Urinary bladder (tissue), 4 donors: ENCODE results near the gene NEK1. TPM values are rescaled to one million over a fixed set of nuclear protein-coding genes. Genes with fewer than 3 reads are reported as not detected.

Source experiments
- DNase-seq: peaks from one replicate; pipeline ENCODE4 v3.0.0-alpha.2; 2015; ENCODE audit errors: extremely low spot score
- H3K27ac ChIP-seq: one replicate; pipeline ENCODE4 v1.5.1; 2013; ENCODE audit warnings: low read depth, mild to moderate bottlenecking, moderate library complexity
- H3K36me3 ChIP-seq: one replicate; pipeline ENCODE4 v1.6.1; 2013; ENCODE audit warnings: mild to moderate bottlenecking, moderate library complexity; ENCODE audit not compliant: insufficient read depth
- H3K4me1 ChIP-seq: one replicate; pipeline ENCODE4 v1.6.1; 2013; ENCODE audit warnings: mild to moderate bottlenecking, moderate library complexity; ENCODE audit not compliant: insufficient read depth
- H3K4me3 ChIP-seq: one replicate; pipeline ENCODE4 v1.5.1; 2013; ENCODE audit warnings: low read depth, low read length
- WGBS: extraction: QIAGEN DNeasy Blood & Tissue Kit; methylation state at CpG from one replicate; pipeline ENCODE4 v1.1.7; 2013; 5-methylcytosine and 5-hydroxymethylcytosine counted together
- polyA plus RNA-seq: library from polyadenylated mRNA; stranded (reverse); fragments of 200-250 nt; gene quantifications from one replicate; pipeline ENCODE4 v1.2.3, GENCODE V29; 2013
- total RNA-seq: library from RNA; depleted of rRNA; stranded (reverse); fragments of >200 nt; gene quantifications from one replicate; pipeline ENCODE4 v1.2.3, GENCODE V29; 2014
- donor health status: healthy with polysubstance abuse.
- donor health status: healthy.

The NEK1 gene
- total and polyA plus RNA-seq, 2 donors = 10.0 to 40.8 TPM

DNA sequence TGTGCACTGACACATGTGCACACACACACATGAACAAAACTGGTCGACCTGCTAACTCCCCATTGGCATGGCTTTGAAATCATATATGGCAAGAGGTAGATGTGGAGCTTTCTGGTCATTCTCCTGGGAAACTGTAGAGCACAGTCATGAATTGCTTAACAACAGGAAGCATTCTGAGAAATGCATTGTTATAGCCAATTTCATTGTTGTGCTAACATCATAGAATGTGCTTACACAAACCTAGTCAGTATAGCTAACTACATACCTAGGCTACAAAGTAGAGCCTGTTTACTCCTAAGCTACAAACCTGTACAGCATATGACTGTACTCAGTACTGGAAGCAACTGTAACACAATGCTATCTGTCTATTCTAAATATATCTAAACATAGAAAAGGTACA is 207.4 kb downstream of the NEK1 start:
- Histone ChIP-seq H3K4me1 (no peaks in the 10 kb centered on the region), H3K27ac (no peak overlapping the region), H3K4me3 (no peak overlapping the region), H3K36me3 (no peaks in the 10 kb centered on the region)
- WGBS = 72% methylated on average over 1 of the region's 1 CpG
- no peak for DNase-seq

DNA sequence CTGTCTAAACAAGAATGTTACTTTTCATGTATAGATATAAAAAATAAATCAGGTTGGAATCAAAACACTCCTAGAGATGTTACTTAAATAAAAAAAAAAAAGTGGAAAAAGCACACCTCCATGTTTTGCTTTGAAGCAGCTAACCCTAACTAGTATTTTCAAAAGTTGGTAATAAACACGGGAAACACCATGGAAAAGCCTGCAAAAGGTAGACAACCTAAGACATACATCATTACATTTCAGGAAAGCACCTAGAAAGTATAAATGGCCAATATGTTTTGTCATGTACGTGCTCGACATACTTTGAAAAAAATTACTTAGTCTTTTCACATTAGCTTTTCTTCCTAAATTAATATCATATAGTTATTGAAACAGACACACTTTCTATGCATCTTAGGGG is 211.6 kb downstream of the NEK1 start:
- DNase-seq = no peak
- 66% methylated on average over 3 of the region's 3 CpGs for WGBS
- Histone ChIP-seq H3K4me3 (no peak overlapping the region), H3K4me1 (no peaks in the 10 kb centered on the region), H3K36me3 (no peaks in the 10 kb centered on the region), H3K27ac (no peak overlapping the region)

DNA sequence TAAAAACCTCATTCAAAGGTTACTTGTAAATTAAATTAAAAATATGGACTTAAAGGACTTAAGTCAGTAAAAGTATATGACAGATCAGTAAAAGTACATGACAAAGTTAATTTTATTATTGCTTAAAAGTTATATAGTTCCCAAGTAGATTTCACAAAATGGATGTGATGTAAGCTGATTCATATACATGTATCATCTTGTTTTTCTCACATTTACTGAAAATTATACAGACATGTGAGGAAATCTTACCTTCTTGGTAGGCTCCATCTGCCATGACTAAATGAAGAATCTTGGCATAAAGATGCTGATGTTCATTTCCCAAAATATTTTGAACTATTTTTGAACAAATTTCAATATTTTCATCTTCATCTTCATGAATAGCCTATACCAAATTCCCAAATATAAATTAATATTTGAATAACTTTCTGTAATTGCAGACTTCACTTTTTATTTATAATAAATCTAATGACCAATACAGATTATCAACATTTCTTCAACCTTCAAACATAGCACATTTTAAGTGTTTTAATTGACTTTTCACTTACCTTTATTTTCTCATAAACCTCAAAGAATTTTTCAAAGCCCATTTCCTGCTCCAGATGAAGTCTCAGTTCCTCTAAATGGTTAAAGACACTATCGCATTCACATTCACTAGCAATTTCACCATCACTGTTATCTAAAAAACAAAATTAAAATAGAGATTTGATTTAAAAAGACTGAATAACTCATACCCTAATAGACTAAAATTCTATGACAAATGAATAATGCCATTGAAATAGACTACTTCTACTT is 212.2 kb downstream of the NEK1 start:
- DNase-seq = no peak
- Histone ChIP-seq H3K36me3 (no peaks in the 10 kb centered on the region), H3K4me1 (no peaks in the 10 kb centered on the region), H3K4me3 (no peak overlapping the region), H3K27ac (no peak overlapping the region)
- 89% methylated on average over 1 of the region's 1 CpG for WGBS

DNA sequence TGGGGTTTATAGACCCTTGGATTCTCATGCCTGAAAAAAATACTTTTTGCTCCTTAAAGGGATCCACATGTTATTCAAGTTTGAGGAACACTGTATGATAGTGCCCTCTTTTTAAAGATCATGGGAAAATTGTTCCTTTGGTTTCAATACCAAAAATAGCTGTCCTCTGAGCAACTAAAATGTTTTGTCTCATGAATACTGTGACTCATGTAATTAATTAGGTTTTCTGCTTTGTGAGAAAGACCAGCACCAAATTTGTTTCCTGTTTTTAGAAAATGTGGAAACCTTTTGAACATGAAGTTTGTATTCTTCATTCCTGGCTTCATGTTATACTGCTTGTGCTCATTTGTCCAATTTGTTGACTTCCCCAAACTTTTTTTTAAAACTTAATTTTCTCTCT is 214.1 kb downstream of the NEK1 start:
- Histone ChIP-seq H3K4me3 (no peak overlapping the region), H3K27ac (no peak overlapping the region), H3K4me1 (no peaks in the 10 kb centered on the region), H3K36me3 (no peaks in the 10 kb centered on the region)
- no peak for DNase-seq

DNA sequence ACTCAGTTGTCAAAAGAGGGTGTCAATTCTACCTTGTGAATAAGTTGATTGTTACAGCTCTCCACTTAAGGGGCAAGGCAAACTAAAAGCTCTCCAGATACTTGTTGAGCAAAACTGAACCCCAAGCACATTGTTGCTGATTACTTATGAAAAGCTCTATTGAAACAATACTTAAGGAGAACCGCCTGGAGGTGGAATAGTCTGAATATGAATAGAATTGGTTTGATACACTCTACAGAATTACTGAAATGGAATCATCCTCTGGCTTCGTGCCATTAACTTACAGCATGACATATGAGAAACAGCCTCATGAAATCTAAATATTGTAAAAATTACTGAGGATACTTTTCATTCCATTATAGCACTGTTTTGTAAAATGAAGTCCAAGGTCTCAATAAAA is 214.6 kb downstream of the NEK1 start:
- Histone ChIP-seq H3K36me3 (no peaks in the 10 kb centered on the region), H3K4me1 (no peaks in the 10 kb centered on the region), H3K27ac (no peak overlapping the region), H3K4me3 (no peak overlapping the region)
- WGBS = 64% methylated on average over 2 of the region's 2 CpGs
- DNase-seq = no peak

DNA sequence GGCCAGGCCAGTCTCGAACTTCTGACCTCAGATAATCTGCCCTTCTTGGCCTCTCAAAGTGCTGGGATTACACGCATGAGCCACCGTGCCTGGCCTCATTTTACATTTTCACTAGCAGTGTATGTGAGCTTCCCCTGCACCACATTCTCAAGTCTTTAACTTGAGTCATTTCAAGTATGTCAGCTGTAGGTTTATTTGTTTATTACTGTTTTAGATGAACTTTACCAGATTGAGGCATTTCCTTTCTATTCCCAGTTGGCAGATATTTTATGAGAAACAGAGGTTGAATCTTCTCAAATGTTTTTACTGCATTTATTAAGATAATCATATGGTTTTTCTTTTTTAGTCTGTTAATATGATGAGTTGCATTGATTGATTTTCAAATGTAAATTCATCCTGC is 227.0 kb downstream of the NEK1 start:
- H3K4me3 ChIP-seq = no peak overlapping the region
- 53% methylated on average over 3 of the region's 3 CpGs for WGBS

DNA sequence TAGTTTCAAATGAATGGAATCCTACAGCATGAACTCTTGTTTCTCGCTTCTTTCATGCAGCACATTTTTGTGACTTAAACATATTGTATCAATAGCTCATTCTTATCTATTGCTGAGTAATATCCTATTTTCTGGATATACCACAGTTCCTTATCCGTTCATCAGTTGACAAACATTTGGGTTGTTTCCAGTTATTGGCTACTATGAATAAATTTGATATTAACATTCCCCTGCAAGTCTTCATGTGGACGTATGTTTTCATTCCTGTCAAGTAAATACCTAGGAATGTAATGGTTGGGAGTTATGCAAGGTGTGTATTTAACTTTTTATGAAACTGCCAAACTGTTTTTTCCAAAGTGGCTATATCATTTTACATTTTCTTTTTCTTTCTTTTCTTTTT is 227.6 kb downstream of the NEK1 start:
- no peak for DNase-seq
- Histone ChIP-seq H3K4me3 (no peak overlapping the region), H3K36me3 (no peaks in the 10 kb centered on the region), H3K4me1 (no peaks in the 10 kb centered on the region), H3K27ac (no peak overlapping the region)
- 87% methylated on average over 3 of the region's 3 CpGs for WGBS

More for the DNA sequence above, 227.0 kb downstream of the NEK1 start:
- Histone ChIP-seq H3K27ac (no peak overlapping the region), H3K4me1 (no peaks in the 10 kb centered on the region), H3K36me3 (no peaks in the 10 kb centered on the region)
- no peak for DNase-seq

DNA sequence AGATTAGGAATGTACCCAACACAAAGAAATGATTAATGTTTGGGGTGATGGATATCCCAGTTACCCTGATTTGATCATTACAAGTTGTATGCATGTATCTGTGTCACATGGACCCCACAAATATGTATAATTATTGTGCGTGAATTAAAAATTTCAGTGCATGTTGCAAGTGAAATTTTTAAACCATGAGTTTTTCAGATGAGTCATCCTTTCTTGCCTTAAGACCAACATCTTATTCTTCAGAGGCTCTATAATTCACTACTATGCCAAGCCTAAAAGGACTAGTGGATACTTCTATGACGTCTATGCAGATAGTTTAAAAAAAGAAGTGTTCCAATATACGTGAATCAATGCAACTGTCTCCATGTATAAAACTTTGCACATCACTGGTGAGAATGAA is 228.7 kb downstream of the NEK1 start:
- H3K36me3 ChIP-seq = no peaks in the 10 kb centered on the region
- DNase-seq = no peak
- WGBS = 65% methylated on average over 3 of the region's 3 CpGs
- no peak overlapping the region for H3K4me3 ChIP-seq
- H3K27ac ChIP-seq = no peak overlapping the region
- H3K4me1 ChIP-seq = no peaks in the 10 kb centered on the region

DNA sequence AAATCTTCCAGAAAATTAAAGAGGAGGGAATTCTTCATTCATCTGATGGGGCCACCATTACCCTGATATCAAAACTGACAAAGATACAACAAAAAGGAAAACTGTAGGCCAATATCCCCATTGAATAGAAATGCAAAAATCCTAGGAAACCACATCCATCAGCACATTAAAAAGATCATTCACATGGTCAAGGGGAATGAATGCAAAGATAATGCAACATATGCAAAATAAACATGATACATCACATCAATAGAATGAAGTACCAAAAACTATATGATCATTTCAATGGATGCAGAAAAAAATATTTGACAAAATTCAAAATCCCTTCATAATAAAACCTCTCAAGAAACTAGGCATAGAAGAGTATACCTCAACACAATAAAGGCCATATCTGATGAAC is 232.7 kb downstream of the NEK1 start:
- Histone ChIP-seq H3K36me3 (no peaks in the 10 kb centered on the region), H3K4me1 (no peaks in the 10 kb centered on the region), H3K4me3 (no peak overlapping the region), H3K27ac (no peak overlapping the region)
- DNase-seq = no peak

DNA sequence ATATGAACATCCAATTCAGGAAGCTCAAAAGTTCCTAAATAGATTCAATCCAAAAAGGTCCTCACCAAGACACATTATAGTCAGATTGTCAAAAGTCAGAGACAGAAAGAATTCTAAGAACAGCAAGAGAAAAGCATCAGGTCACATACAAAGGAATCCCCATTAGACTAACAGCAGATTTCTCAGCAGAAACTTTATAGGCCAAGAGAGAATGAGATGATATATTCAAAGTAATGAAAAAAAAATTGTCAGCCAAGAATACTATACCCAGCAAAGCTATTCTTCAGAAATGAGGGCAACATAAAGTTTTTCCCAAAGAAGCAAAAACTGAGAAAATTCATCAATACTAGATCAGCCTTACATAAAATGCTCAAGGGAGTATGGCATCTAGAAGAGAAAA is 235.0 kb downstream of the NEK1 start:
- H3K27ac ChIP-seq = no peak overlapping the region
- H3K36me3 ChIP-seq = no peaks in the 10 kb centered on the region
- H3K4me1 ChIP-seq = no peaks in the 10 kb centered on the region
- DNase-seq = no peak
- no peak overlapping the region for H3K4me3 ChIP-seq

DNA sequence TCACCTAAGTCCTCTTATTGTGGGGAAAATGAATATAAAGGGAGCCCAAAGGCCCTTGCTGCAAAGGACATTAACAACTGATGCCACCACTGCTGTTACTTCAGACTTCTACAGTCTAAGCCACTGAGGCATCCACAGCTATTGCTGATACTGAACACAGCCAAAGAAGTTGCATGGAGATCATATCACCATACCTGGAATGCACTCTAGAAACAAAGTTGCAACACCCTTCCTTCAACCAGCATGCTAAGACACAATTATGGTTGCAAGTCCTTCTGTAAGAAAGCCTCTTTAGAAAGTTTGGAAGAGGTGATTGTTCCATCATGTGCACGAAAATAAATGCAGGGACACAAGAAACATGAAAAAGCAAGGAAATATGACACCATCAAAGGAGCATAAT is 236.0 kb downstream of the NEK1 start:
- WGBS = 84% methylated on average over 1 of the region's 1 CpG
- H3K27ac ChIP-seq = no peak overlapping the region
- no peaks in the 10 kb centered on the region for H3K36me3 ChIP-seq
- H3K4me1 ChIP-seq = no peaks in the 10 kb centered on the region
- DNase-seq = no peak
- no peak overlapping the region for H3K4me3 ChIP-seq

DNA sequence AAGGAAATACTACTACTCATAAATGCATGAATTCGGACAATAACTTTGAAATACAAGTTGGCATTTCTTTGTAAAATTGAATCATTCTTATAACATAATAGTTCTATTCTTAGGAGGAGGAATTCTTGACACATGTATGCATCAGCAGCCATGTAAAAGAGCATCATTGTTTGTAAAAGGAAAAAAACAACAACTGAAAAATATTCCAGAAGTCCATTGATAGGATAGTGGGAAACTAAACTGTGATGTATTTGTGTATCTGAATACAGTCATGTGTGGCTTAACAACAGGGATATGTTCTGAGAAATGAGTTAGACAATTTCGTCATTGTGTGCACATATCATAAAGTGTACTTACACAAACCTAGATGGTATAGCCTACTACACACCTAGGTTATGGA is 239.6 kb downstream of the NEK1 start:
- 91% methylated on average over 2 of the region's 2 CpGs for WGBS

DNA sequence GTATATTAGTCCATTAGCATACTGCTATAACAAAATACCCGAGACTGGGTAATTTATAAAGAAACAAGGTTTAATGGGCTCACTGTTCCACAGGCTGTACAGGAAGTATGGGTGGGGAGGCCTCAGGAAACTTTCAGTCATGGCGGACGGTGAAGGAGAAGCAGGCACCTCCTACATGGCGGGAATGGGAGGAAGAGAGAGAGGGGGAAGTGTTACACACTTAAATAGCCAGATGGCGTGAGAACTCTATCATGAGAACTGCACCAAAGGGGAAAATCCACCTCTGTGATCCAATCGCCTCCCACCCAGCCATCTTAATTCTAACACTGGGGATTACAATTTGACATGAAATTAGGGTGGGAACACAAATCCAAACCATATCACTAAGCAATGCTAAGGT is 242.7 kb downstream of the NEK1 start:
- no peak for DNase-seq
- no peak overlapping the region for H3K27ac ChIP-seq
- H3K4me1 ChIP-seq = no peaks in the 10 kb centered on the region
- no peak overlapping the region for H3K4me3 ChIP-seq
- WGBS = 92% methylated on average over 6 of the region's 6 CpGs
- H3K36me3 ChIP-seq = no peaks in the 10 kb centered on the region

More for the DNA sequence above, 239.6 kb downstream of the NEK1 start:
- H3K4me1 ChIP-seq = no peaks in the 10 kb centered on the region
- no peak for DNase-seq
- H3K36me3 ChIP-seq = no peaks in the 10 kb centered on the region
- no peak overlapping the region for H3K4me3 ChIP-seq
- H3K27ac ChIP-seq = no peak overlapping the region

DNA sequence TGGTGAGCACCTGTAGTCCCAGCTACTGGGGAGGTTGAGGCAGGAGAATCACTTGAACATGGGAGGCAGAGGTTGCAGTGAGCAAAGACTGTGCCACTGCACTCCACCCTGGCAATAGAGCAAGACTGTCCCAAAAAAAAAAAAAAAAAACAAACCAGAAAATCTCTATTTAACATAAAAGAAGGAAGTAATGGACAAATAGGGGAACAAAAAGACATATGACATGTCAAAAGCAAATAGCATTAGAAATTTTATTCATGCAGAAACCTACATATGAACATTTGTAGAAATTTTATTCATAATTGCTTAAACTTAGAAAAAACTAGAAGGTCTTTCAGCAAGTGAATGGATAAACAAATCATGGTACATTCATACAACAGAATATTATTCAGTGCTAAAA is 244.6 kb downstream of the NEK1 start:
- H3K4me3 ChIP-seq = no peak overlapping the region
- no peaks in the 10 kb centered on the region for H3K4me1 ChIP-seq
- DNase-seq = no peak
- no peak overlapping the region for H3K27ac ChIP-seq
- no peaks in the 10 kb centered on the region for H3K36me3 ChIP-seq

DNA sequence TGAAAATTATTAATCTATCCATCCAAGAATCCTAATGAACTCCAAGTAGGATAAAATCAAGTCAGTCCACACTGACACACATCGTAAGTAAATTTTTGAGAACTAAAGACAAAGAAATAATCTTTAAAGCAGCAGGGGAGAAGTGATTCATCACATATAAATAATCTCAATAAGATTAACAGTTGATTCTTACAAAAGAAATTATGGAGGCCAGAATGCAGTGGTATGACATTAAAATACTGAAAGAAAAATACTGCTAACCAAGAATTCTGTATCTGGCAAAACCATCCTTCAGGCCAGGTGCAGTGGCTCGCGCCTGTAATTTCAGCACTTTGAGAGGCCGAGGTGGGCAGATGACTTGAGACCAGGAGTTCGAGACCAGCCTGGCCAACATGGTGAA is 245.6 kb downstream of the NEK1 start:
- DNase-seq = no peak
- Histone ChIP-seq H3K4me1 (no peaks in the 10 kb centered on the region), H3K4me3 (no peak overlapping the region), H3K27ac (no peak overlapping the region), H3K36me3 (no peaks in the 10 kb centered on the region)
- 97% methylated on average over 5 of the region's 5 CpGs for WGBS
